HG03575 (cell line): Measurements from ENCODE around the gene BDKRB2.

Experiments
- ATAC-seq: cut with Tn5 transposase; IDR thresholded peaks from one replicate; pipeline ENCODE4 v1.9.1; 2021; ENCODE audit not compliant: unreplicated experiment, insufficient number of reproducible peaks, low FRiP score; ENCODE audit errors: extremely low read depth

BDKRB2 gene

GRCh38 chr14:96173636-96174475 is 30.8 kb upstream of the BDKRB2 start:
- no peak for ATAC-seq

- ATAC-seq: no peak
Observed at GRCh38 chr14:96176275-96176674, 28.4 kb upstream of the BDKRB2 start.

GRCh38 chr14:96176811-96177211 is 27.8 kb upstream of the BDKRB2 start:
- ATAC-seq: no peak

- no peak for ATAC-seq
Observed at GRCh38 chr14:96177766-96178375, 26.8 kb upstream of the BDKRB2 start.

GRCh38 chr14:96178461-96179321 is 25.9 kb upstream of the BDKRB2 start:
- ATAC-seq: no peak

GRCh38 chr14:96180043-96180874 is 24.4 kb upstream of the BDKRB2 start:
- no peak for ATAC-seq

GRCh38 chr14:96181186-96182056 is 23.2 kb upstream of the BDKRB2 start:
- no peak for ATAC-seq

GRCh38 chr14:96182546-96182945 is 22.1 kb upstream of the BDKRB2 start:
- ATAC-seq: no peak

GRCh38 chr14:96184737-96185136 is 19.9 kb upstream of the BDKRB2 start:
- no peak for ATAC-seq

GRCh38 chr14:96187216-96188031 is 17.2 kb upstream of the BDKRB2 start:
- ATAC-seq: no peak

- ATAC-seq: no peak
Observed at GRCh38 chr14:96189281-96189711, 15.3 kb upstream of the BDKRB2 start.

GRCh38 chr14:96191353-96191752 is 13.3 kb upstream of the BDKRB2 start:
- ATAC-seq: no peak

- ATAC-seq: no peak
Observed at GRCh38 chr14:96191841-96192462, 12.7 kb upstream of the BDKRB2 start.

- ATAC-seq: no peak
Observed at GRCh38 chr14:96192975-96193805, 11.4 kb upstream of the BDKRB2 start.

GRCh38 chr14:96194262-96194656 is 10.4 kb upstream of the BDKRB2 start:
- no peak for ATAC-seq
